Lung (tissue), 12 donors: ENCODE results near the gene TRAPPC3L. TPM values are rescaled to one million over a fixed set of nuclear protein-coding genes. Genes with fewer than 3 reads are reported as not detected.

ENCODE experiments used
- ATAC-seq: fragments of 200-7000 bp; cut with Tn5 transposase; one replicate; pipeline ENCODE4 v1.9.1; 2020; ENCODE audit warnings: moderate number of reproducible peaks; ENCODE audit not compliant: insufficient read depth, low FRiP score
- DNase-seq, 3 donors: peaks; one replicate each; pipeline ENCODE4 v3.0.0-alpha.2; 2013 to 2017
- H3K27ac ChIP-seq, 2 donors: one replicate each; pipeline ENCODE4 v1.5.1; 2013; ENCODE audit warnings: mild to moderate bottlenecking in 2 of 2, moderate library complexity in 2 of 2, control low read depth in 1 of 2, inconsistent platforms in 1 of 2, low read depth in 1 of 2, low read length in 1 of 2
- H3K27me3 ChIP-seq, 3 donors: one replicate each; pipeline ENCODE4 v1.5.1; 2013; ENCODE audit warnings: low read length in 2 of 3; ENCODE audit not compliant: control insufficient read depth in 3 of 3, insufficient read depth in 3 of 3
- H3K36me3 ChIP-seq, 4 donors: one replicate each; pipeline ENCODE4 v1.5.1; 2013; ENCODE audit warnings: low read length in 4 of 4, mild to moderate bottlenecking in 1 of 4, moderate library complexity in 1 of 4; ENCODE audit not compliant: control insufficient read depth in 4 of 4, insufficient read depth in 4 of 4
- H3K4me1 ChIP-seq, 5 donors: one replicate each; pipeline ENCODE4 v1.5.1; 2013; ENCODE audit warnings: low read length in 5 of 5, mild to moderate bottlenecking in 2 of 5, moderate library complexity in 1 of 5; ENCODE audit not compliant: control insufficient read depth in 5 of 5, insufficient read depth in 5 of 5
- H3K4me3 ChIP-seq: one replicate; pipeline ENCODE4 v1.5.1; 2013; ENCODE audit warnings: mild to moderate bottlenecking, control low read depth, moderate library complexity
- H3K9ac ChIP-seq, 2 donors: one replicate each; pipeline ENCODE4 v1.5.1; 2013; ENCODE audit warnings: low read length in 2 of 2, control low read depth in 1 of 2; ENCODE audit not compliant: insufficient read depth in 1 of 2
- H3K9me3 ChIP-seq, 4 donors: one replicate each; pipeline ENCODE4 v1.5.1; 2013; ENCODE audit warnings: low read length in 3 of 4, mild to moderate bottlenecking in 1 of 4, moderate library complexity in 1 of 4; ENCODE audit not compliant: control insufficient read depth in 4 of 4, insufficient read depth in 3 of 4
- WGBS, 2 donors: extraction: QIAGEN DNeasy Blood & Tissue Kit; methylation state at CpG; one replicate each; pipeline ENCODE4 v1.1.7; 2013; 5-methylcytosine and 5-hydroxymethylcytosine counted together
- polyA plus RNA-seq, 2 donors: library from polyadenylated mRNA; stranded (reverse); fragments of 200-250 nt; gene quantifications; one replicate each; pipeline ENCODE4 v1.2.1, GENCODE V29; 2013
- total RNA-seq, 2 donors: library from RNA; depleted of rRNA in 1 of 2; stranded (reverse); fragments of >200 nt in 1 of 2; gene quantifications; one replicate each; pipeline ENCODE4 v1.2.1, GENCODE V29; 2014 to 2021
- TF ChIP-seq, protein P1 (sequence below): IDR thresholded peaks from 2 replicates; pipeline ENCODE4 v1.5.1; 2012; ENCODE audit warnings: mild to moderate bottlenecking; ENCODE audit errors: control extremely low read depth, extremely low read depth
- donor health status: control.
- donor health status: control.
- donor health status: Bipolar disorder and iron deficiency.
- donor health status: healthy.
- donor health status: DM: yes; HTN: yes; CAD: no.

Gene TRAPPC3L
- total and polyA plus RNA-seq, 4 donors: 0.07 to 0.28 (median 0.25) TPM; not detected in 1

GRCh38 chr6:116445102-116445501 lies 100.4 kb downstream of the TRAPPC3L start:
- DNase-seq: no peak
- Histone ChIP-seq H3K27me3 (no peaks in the 10 kb centered on the region), H3K9me3 (no peaks in the 10 kb centered on the region), H3K27ac (no peak overlapping the region), H3K9ac (no peak overlapping the region), H3K4me3 (no peak overlapping the region), H3K4me1 (peaks cover 0 to 18% (median 0%) of the 10 kb centered on the region in 5 donors), H3K36me3 (no peaks in the 10 kb centered on the region)
- no peak for ATAC-seq
- TF ChIP-seq, protein P1, sequence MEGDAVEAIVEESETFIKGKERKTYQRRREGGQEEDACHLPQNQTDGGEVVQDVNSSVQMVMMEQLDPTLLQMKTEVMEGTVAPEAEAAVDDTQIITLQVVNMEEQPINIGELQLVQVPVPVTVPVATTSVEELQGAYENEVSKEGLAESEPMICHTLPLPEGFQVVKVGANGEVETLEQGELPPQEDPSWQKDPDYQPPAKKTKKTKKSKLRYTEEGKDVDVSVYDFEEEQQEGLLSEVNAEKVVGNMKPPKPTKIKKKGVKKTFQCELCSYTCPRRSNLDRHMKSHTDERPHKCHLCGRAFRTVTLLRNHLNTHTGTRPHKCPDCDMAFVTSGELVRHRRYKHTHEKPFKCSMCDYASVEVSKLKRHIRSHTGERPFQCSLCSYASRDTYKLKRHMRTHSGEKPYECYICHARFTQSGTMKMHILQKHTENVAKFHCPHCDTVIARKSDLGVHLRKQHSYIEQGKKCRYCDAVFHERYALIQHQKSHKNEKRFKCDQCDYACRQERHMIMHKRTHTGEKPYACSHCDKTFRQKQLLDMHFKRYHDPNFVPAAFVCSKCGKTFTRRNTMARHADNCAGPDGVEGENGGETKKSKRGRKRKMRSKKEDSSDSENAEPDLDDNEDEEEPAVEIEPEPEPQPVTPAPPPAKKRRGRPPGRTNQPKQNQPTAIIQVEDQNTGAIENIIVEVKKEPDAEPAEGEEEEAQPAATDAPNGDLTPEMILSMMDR: no peak
- 56 to 62% methylated on average over 5 of the region's 5 CpGs for WGBS, 2 donors

Other genes with a start within 250 kb of the TRAPPC3L start
- gene DSE, start 174.7 kb downstream of the TRAPPC3L start, total RNA-seq: 10 to 100 TPM; 44.5 to 46.9 TPM
- 10 to 100 TPM in 1 of 2 donors, 1 to 10 TPM in 1; 5.4 to 40.3 TPM for gene DSE, start 174.7 kb downstream of the TRAPPC3L start, polyA plus RNA-seq
- gene CALHM6, start 84.3 kb downstream of the TRAPPC3L start, total RNA-seq: 1 to 10 TPM; 2.1 to 6.0 TPM
- gene CALHM6, start 84.3 kb downstream of the TRAPPC3L start, polyA plus RNA-seq: 10 to 100 TPM in 1 of 2 donors, 1 to 10 TPM in 1; 9.2 to 20.8 TPM
- 1 to 10 TPM; 1.3 to 3.0 TPM for gene CALHM5, start 34.0 kb downstream of the TRAPPC3L start, total RNA-seq
- gene CALHM5, start 34.0 kb downstream of the TRAPPC3L start, polyA plus RNA-seq: under 1 TPM; 0.41 to 0.69 TPM
- gene CALHM4, start 8.1 kb upstream of the TRAPPC3L start, total RNA-seq: not detected
- gene CALHM4, start 8.1 kb upstream of the TRAPPC3L start, polyA plus RNA-seq: not detected
- gene RWDD1, start 25.8 kb upstream of the TRAPPC3L start, total RNA-seq: 10 to 100 TPM; 27.2 to 28.6 TPM
- gene RWDD1, start 25.8 kb upstream of the TRAPPC3L start, polyA plus RNA-seq: 10 to 100 TPM; 28.6 to 66.9 TPM
- 10 to 100 TPM; 20.6 to 46.1 TPM for gene RSPH4A, start 70.8 kb upstream of the TRAPPC3L start, total RNA-seq
- gene RSPH4A, start 70.8 kb upstream of the TRAPPC3L start, polyA plus RNA-seq: 1 to 10 TPM; 5.4 to 9.0 TPM
- gene ZUP1, start 123.1 kb upstream of the TRAPPC3L start, total RNA-seq: 10 to 100 TPM in 1 of 2 donors, 1 to 10 TPM in 1; 8.3 to 23.5 TPM
- 10 to 100 TPM in 1 of 2 donors, 1 to 10 TPM in 1; 6.4 to 17.0 TPM for gene ZUP1, start 123.1 kb upstream of the TRAPPC3L start, polyA plus RNA-seq
- gene KPNA5, start 135.5 kb upstream of the TRAPPC3L start, total RNA-seq: 10 to 100 TPM; 11.2 to 34.3 TPM
- 1 to 10 TPM; 2.2 to 3.4 TPM for gene KPNA5, start 135.5 kb upstream of the TRAPPC3L start, polyA plus RNA-seq
- 10 to 100 TPM in 1 of 2 donors, 1 to 10 TPM in 1; 4.7 to 64.4 TPM for gene FAM162B, start 220.0 kb upstream of the TRAPPC3L start, total RNA-seq
- 1 to 10 TPM; 3.9 to 5.1 TPM for gene FAM162B, start 220.0 kb upstream of the TRAPPC3L start, polyA plus RNA-seq